Keratinocyte (primary cell): ENCODE data around the gene DDX5. TPM values are rescaled to one million over a fixed set of nuclear protein-coding genes. Genes with fewer than 3 reads are reported as not detected.

Experiments
- DNase-seq: peaks from one replicate; pipeline ENCODE4 v3.0.0-alpha.2; 2011; ENCODE audit warnings: low read depth, missing footprints, low spot score
- FAIRE-seq: peaks from 2 replicates; lab custom pipeline; 2011; peaks lifted over from hg19 to GRCh38; lab: Jason Lieb, UNC
- H2AFZ ChIP-seq: 2 replicates; pipeline ENCODE4 v1.6.0; 2012; ENCODE audit warnings: low read length, control low read depth, inconsistent platforms; ENCODE audit not compliant: control insufficient read depth
- H3K27ac ChIP-seq: 2 replicates; pipeline ENCODE4 v1.5.1; 2011; ENCODE audit warnings: low read length; ENCODE audit not compliant: control insufficient read depth, insufficient read depth
- H3K27me3 ChIP-seq: 3 replicates; pipeline ENCODE4 v1.6.0; 2011; ENCODE audit warnings: low read length; ENCODE audit not compliant: control insufficient read depth, insufficient read depth; ENCODE audit errors: extremely low read depth
- H3K36me3 ChIP-seq, 2 experiments: 2 replicates in 1 of 2; 3 replicates in 1 of 2; pipeline ENCODE4 v1.5.1; 2011; ENCODE audit warnings: low read length in 2 of 2, mild to moderate bottlenecking in 1 of 2; ENCODE audit not compliant: control insufficient read depth in 2 of 2, insufficient read depth in 2 of 2; ENCODE audit errors: extremely low read depth in 1 of 2
- H3K4me1 ChIP-seq: 3 replicates; pipeline ENCODE4 v1.5.1; 2011; ENCODE audit warnings: low read length; ENCODE audit not compliant: control insufficient read depth, insufficient read depth; ENCODE audit errors: extremely low read depth
- H3K4me2 ChIP-seq: 3 replicates; pipeline ENCODE4 v1.6.0; 2011; ENCODE audit warnings: low read depth, low read length; ENCODE audit not compliant: control insufficient read depth, insufficient read depth; ENCODE audit errors: extremely low read depth
- H3K4me3 ChIP-seq, 3 experiments: fragments of 200-600 bp in 1 of 3; sonication (generic) in 1 of 3; 2 replicates in 2 of 3; 3 replicates in 1 of 3; pipeline ENCODE4 v1.5.1; 2011 to 2016; ENCODE audit warnings: low read length in 3 of 3, mild to moderate bottlenecking in 3 of 3, control low read depth in 2 of 3, inconsistent platforms in 1 of 3, low read depth in 1 of 3, mixed read lengths in 1 of 3, mixed run types in 1 of 3, moderate library complexity in 1 of 3; ENCODE audit not compliant: control insufficient read depth in 2 of 3, insufficient read depth in 2 of 3; ENCODE audit errors: extremely low read depth in 1 of 3
- H3K79me2 ChIP-seq: 2 replicates; pipeline ENCODE4 v1.6.0; 2012; ENCODE audit warnings: low read length; ENCODE audit not compliant: control insufficient read depth, insufficient read depth
- H3K9ac ChIP-seq: 3 replicates; pipeline ENCODE4 v1.6.0; 2011; ENCODE audit warnings: low read length; ENCODE audit not compliant: control insufficient read depth, insufficient read depth; ENCODE audit errors: extremely low read depth
- H3K9me1 ChIP-seq: 3 replicates; pipeline ENCODE4 v1.6.0; 2011; ENCODE audit warnings: low read length; ENCODE audit not compliant: control insufficient read depth, insufficient read depth; ENCODE audit errors: extremely low read depth
- H3K9me3 ChIP-seq: 2 replicates; pipeline ENCODE4 v1.5.1; 2012; ENCODE audit warnings: low read depth, low read length; ENCODE audit not compliant: control insufficient read depth
- H4K20me1 ChIP-seq: 3 replicates; pipeline ENCODE4 v1.6.0; 2011; ENCODE audit warnings: low read length; ENCODE audit not compliant: control insufficient read depth, insufficient read depth; ENCODE audit errors: extremely low read depth
- CTCF ChIP-seq, 3 experiments: IDR thresholded peaks in 1 of 3; conservative IDR thresholded peaks in 1 of 3; optimal IDR thresholded peaks in 1 of 3; 2 replicates in 2 of 3; 3 replicates in 1 of 3; pipeline versions ENCODE3 to v1.5.1; 2011; ENCODE audit warnings: low read length in 3 of 3, mild to moderate bottlenecking in 3 of 3, moderate library complexity in 2 of 3, control low read depth in 1 of 3, inconsistent platforms in 1 of 3; ENCODE audit not compliant: insufficient read depth in 2 of 3; ENCODE audit errors: extremely low read depth in 1 of 3
- EZH2 ChIP-seq: IDR thresholded peaks from one replicate; pipeline ENCODE4 v1.6.1; 2012; ENCODE audit warnings: inconsistent platforms, mild to moderate bottlenecking, low read length, moderate library complexity
- dilution Hi-C: fragments of 300-500 bp; cut with MboI; formaldehyde crosslinking; loops from one replicate; pipeline ENCODE4 v1.7.0; 2020; ENCODE audit warnings: low sequenced_read_pairs; ENCODE audit not compliant: extremely low pct_ligation_motif_present
- polyA plus RNA-seq, 5 experiments: library from polyadenylated mRNA; depleted of rRNA in 3 of 5; stranded (reverse) in 3 of 5; stranded (forward) in 1 of 5; unstranded in 1 of 5; fragments of >200 nt; gene quantifications; 1 replicate in 1 of 5; 2 replicates in 3 of 5; 3 replicates in 1 of 5; pipeline versions ENCODE4 v1.2.1 to v1.2.3, GENCODE V29; 2011 to 2012; ENCODE audit warnings: missing spikeins in 2 of 5, low read depth in 1 of 5, low replicate concordance in 1 of 5

Gene DDX5
- polyA plus RNA-seq, 1 donor (not counting 4 experiments of a cell fraction or from before 2014, with no cell fraction given): 793 TPM

GRCh38 chr17:64484380-64484779 lies 21.7 kb downstream of the DDX5 start:
- Histone ChIP-seq H3K9me1 (no peaks in the 10 kb centered on the region), H3K4me2 (no peak overlapping the region), H3K79me2 (no peaks in the 10 kb centered on the region), H2AFZ (no peak overlapping the region), H3K9me3 (no peaks in the 10 kb centered on the region), H4K20me1 (no peaks in the 10 kb centered on the region), H3K4me3 (no peak overlapping the region), H3K9ac (no peak overlapping the region), H3K27ac (no peak overlapping the region), H3K4me1 (no peaks in the 10 kb centered on the region), H3K27me3 (no peaks in the 10 kb centered on the region), H3K36me3 (peaks cover 16 to 28% of the 10 kb centered on the region in 2 experiments)
- TF ChIP-seq CTCF (optimal IDR thresholded peaks at IDR 0.05 in 1 of 3, IDR thresholded peaks at IDR 0.05 in 1 of 3, conservative IDR thresholded peaks at IDR 0.05 in 1 of 3; ENCODE audit: extremely low read depth in 1 of 3, insufficient read depth in 2 of 3, low read length in 3 of 3) (no peak), EZH2 (no peak)
- dilution Hi-C loops: loop anchor here (10.0 kb wide), 1 partner anchor 160 kb away; no protein-coding TSS in a partner anchor
- DNase-seq (no peak), FAIRE-seq (no peak)

- no peak for TF ChIP-seq CTCF (optimal IDR thresholded peaks at IDR 0.05 in 1 of 3, IDR thresholded peaks at IDR 0.05 in 1 of 3, conservative IDR thresholded peaks at IDR 0.05 in 1 of 3; ENCODE audit: extremely low read depth in 1 of 3, insufficient read depth in 2 of 3, low read length in 3 of 3)
- no peak for TF ChIP-seq EZH2
- H3K4me3 ChIP-seq: no peak overlapping the region
- no peak overlapping the region for H3K4me2 ChIP-seq
- FAIRE-seq (no peak), DNase-seq (no peak)
- no peak overlapping the region for H2AFZ ChIP-seq
- no peak overlapping the region for H3K9ac ChIP-seq
- H4K20me1 ChIP-seq: no peaks in the 10 kb centered on the region
- H3K9me3 ChIP-seq: no peaks in the 10 kb centered on the region
- no peak overlapping the region for H3K27ac ChIP-seq
- no peaks in the 10 kb centered on the region for H3K9me1 ChIP-seq
- no peaks in the 10 kb centered on the region for H3K27me3 ChIP-seq
- H3K36me3 ChIP-seq: peaks cover 17 to 23% of the 10 kb centered on the region in 2 experiments
- H3K79me2 ChIP-seq: no peaks in the 10 kb centered on the region
- dilution Hi-C loops: loop anchor here (10.0 kb wide), 1 partner anchor 156 kb away; no protein-coding TSS in a partner anchor
- no peaks in the 10 kb centered on the region for H3K4me1 ChIP-seq
Measured at GRCh38 chr17:64480951-64481350, 25.1 kb downstream of the DDX5 start.
